Ectodermal cell (in vitro differentiated cells): ENCODE results near the gene ANXA6.

ENCODE experiments used
- H3K27ac ChIP-seq: 2 replicates; pipeline ENCODE4 v1.7.0; 2013; ENCODE audit warnings: mild to moderate bottlenecking, low read depth, low read length; ENCODE audit not compliant: insufficient read depth, poor library complexity, severe bottlenecking
- H3K27me3 ChIP-seq: 2 replicates; pipeline ENCODE4 v1.7.0; 2013; ENCODE audit warnings: mild to moderate bottlenecking, low read length; ENCODE audit not compliant: insufficient read depth, control insufficient read depth, poor library complexity, severe bottlenecking
- H3K36me3 ChIP-seq: one replicate; pipeline ENCODE4 v1.7.0; 2013; ENCODE audit warnings: low read length; ENCODE audit not compliant: control insufficient read depth, insufficient read depth
- H3K4me1 ChIP-seq: one replicate; pipeline ENCODE4 v1.7.0; 2013; ENCODE audit warnings: low read length; ENCODE audit not compliant: control insufficient read depth, insufficient read depth
- H3K4me3 ChIP-seq: 2 replicates; pipeline ENCODE4 v1.7.0; 2013; ENCODE audit warnings: low read depth, low read length, control low read depth; ENCODE audit not compliant: insufficient read depth
- H3K9me3 ChIP-seq: 2 replicates; pipeline ENCODE4 v1.7.0; 2013; ENCODE audit warnings: mild to moderate bottlenecking, low read length, moderate library complexity; ENCODE audit not compliant: control insufficient read depth
- WGBS, 2 experiments: methylation state at CpG; one replicate each; pipeline ENCODE4 v1.1.7; 2013; ENCODE audit warnings: missing lambda C conversion rate in 2 of 2; 5-methylcytosine and 5-hydroxymethylcytosine counted together

The ANXA6 gene

DNA sequence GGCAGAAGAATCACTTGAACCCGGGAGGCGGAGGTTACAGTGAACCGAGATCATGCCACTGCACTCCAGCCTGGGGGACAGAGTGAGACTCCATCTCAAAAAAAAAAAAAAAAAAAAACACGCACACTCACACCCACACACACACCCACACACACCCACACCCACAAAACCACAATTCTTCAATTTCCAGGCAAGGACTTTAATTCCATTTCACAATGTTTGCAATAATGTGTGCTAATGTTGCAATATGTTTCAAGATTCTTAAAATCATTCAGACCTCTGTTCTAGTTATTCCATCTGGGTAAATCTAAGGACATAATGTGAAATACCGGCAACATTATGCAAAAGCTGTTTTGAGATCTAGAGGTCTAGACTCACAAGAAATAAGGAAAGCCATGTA lies 38.0 kb upstream of the ANXA6 start:
- Histone ChIP-seq H3K4me3 (no peak overlapping the region), H3K9me3 (no peaks in the 10 kb centered on the region), H3K27me3 (no peaks in the 10 kb centered on the region), H3K36me3 (no peaks in the 10 kb centered on the region), H3K4me1 (no peaks in the 10 kb centered on the region), H3K27ac (no peak overlapping the region)
- 88 to 98% methylated on average over 4 of the region's 5 CpGs for WGBS, 2 experiments

DNA sequence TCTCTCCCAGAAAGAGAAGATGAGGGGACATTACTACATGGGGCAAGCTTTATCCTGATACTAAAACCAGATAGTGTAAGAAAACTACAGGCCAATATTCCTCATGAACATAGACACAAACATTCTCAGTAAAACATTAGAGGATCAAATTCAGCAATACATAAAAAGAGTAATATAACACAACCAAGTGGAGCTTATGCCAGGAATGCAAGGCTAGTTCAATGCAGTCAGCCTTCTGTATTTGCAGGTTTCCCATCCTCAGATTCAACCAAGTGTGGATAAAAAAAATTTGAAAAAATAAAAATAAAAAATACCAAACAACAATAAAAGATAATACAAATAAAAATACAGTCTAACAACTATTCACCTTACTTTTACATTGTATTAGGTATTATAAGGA lies 35.0 kb upstream of the ANXA6 start:
- H3K4me1 ChIP-seq = no peaks in the 10 kb centered on the region
- H3K27ac ChIP-seq = no peak overlapping the region
- H3K9me3 ChIP-seq = no peaks in the 10 kb centered on the region
- H3K4me3 ChIP-seq = no peak overlapping the region
- H3K27me3 ChIP-seq = no peaks in the 10 kb centered on the region
- no peaks in the 10 kb centered on the region for H3K36me3 ChIP-seq

DNA sequence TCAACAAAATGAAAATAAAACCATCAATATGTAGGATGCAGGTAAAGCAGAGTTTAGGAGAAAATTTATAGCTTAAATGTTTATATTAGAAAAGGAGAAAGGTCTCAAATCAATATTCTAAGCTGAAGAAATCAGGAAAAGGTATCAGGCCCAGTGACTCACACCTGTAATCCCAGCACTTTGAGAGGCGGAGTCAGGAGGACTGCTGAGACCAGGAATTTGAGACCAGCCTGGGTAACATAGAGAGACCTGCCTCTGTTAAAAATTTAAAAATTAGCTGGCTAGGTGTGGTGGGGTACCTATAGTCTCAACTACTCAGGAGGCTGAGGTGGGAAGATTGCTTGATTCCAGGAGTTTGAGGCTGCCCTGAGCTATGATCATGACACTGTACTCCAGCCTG lies 34.1 kb upstream of the ANXA6 start:
- WGBS, 2 experiments = 83 to 96% methylated on average over 1 of the region's 1 CpG
- Histone ChIP-seq H3K27me3 (no peaks in the 10 kb centered on the region), H3K4me3 (no peak overlapping the region), H3K27ac (no peak overlapping the region), H3K9me3 (no peaks in the 10 kb centered on the region), H3K4me1 (no peaks in the 10 kb centered on the region), H3K36me3 (no peaks in the 10 kb centered on the region)

DNA sequence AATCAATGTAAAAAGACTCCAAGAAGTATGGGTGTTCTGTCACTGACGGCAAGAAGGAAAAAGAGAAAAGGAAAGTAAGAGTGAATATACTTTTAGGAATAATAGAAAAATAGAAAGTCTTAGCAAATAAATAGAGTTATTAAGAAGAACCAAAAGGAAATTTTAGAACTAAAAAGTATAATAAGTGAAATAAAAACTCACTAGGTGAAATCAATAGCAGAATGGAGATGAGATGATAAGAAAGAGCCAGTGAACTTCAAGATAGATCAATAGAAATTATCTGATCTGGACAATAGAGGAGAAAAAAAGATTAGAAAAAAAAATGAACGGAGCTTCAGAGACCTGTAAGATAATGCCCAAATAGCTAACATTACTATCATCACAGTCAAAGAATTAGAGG lies 31.6 kb upstream of the ANXA6 start:
- Histone ChIP-seq H3K4me3 (no peak overlapping the region), H3K4me1 (no peaks in the 10 kb centered on the region), H3K9me3 (no peaks in the 10 kb centered on the region), H3K36me3 (no peaks in the 10 kb centered on the region), H3K27ac (no peak overlapping the region), H3K27me3 (no peaks in the 10 kb centered on the region)
- 78 to 100% methylated on average over 1 to 2 of the region's 2 CpGs for WGBS, 2 experiments

DNA sequence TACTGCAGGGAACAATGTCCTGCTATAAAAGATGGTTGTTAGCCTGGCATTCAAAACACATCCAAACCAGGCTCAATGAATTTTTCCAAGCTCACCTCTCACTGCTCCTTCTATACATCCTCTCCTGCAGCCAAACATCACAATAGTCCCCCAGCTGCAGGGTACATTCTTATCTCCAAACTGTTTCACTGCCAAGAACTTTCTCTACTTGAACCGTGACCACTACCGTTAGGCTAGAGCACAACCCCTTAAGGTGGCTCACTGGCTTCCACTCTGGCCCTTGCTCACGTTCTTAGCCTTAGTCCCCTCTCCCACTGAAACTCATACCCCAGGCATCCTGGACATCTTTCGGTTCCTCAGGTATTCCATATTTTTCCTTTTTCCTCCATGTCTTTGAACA lies 29.0 kb upstream of the ANXA6 start:
- no peak overlapping the region for H3K27ac ChIP-seq
- H3K27me3 ChIP-seq = no peaks in the 10 kb centered on the region
- WGBS, 2 experiments = 90% methylated on average over 4 of the region's 4 CpGs
- H3K9me3 ChIP-seq = no peaks in the 10 kb centered on the region
- no peak overlapping the region for H3K4me3 ChIP-seq
- no peaks in the 10 kb centered on the region for H3K36me3 ChIP-seq
- H3K4me1 ChIP-seq = no peaks in the 10 kb centered on the region

GRCh38 chr5:151186052-151186451 lies 28.5 kb upstream of the ANXA6 start:
- Histone ChIP-seq H3K27me3 (no peaks in the 10 kb centered on the region), H3K27ac (no peak overlapping the region), H3K36me3 (no peaks in the 10 kb centered on the region), H3K4me1 (no peaks in the 10 kb centered on the region), H3K9me3 (no peaks in the 10 kb centered on the region), H3K4me3 (no peak overlapping the region)
- 30 to 36% methylated on average over 4 of the region's 5 CpGs for WGBS, 2 experiments

DNA sequence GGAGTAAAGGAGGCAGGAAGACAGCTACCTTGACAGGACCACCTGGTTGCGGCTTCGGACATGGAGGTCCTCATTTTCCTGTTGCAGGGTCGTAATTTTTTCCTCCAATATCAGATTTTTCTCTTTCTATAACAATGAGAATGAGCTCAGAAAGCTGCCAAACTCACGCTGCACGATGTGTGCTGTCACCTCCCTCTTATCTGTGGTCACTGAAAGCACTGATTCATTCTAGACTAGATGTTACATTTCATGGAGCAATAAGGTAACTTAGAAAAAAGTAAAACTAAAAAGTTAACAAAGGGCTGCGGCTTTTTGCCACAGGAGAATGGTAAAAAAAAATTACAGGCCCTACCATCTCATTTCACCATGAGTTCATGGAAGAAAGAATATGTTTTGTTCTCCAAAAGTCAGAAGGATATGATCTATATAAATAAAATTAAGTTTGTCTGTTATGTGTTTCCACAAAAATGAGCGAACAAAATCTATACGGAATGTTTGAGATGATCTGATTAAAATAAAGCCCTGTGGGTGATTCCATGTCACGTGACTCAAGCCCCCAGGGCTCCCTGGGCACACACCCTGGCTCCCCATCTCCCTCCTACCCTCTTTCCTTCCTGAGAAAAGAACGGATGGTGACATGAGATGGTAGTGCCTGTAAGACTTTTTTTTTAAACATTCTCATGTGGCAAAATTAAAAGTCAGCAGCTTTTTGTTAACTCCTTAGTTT lies 26.9 kb upstream of the ANXA6 start:
- Histone ChIP-seq H3K36me3 (no peaks in the 10 kb centered on the region), H3K27me3 (no peaks in the 10 kb centered on the region), H3K4me1 (no peaks in the 10 kb centered on the region), H3K27ac (no peak overlapping the region), H3K4me3 (no peak overlapping the region), H3K9me3 (no peaks in the 10 kb centered on the region)
- 89 to 91% methylated on average over 8 to 10 of the region's 10 CpGs for WGBS, 2 experiments

GRCh38 chr5:151183456-151184245 lies 26.1 kb upstream of the ANXA6 start:
- Histone ChIP-seq H3K36me3 (no peaks in the 10 kb centered on the region), H3K27me3 (no peaks in the 10 kb centered on the region), H3K4me1 (no peaks in the 10 kb centered on the region), H3K27ac (no peak overlapping the region), H3K9me3 (no peaks in the 10 kb centered on the region), H3K4me3 (no peak overlapping the region)
- WGBS, 2 experiments = 72 to 75% methylated on average over 7 of the region's 7 CpGs

- no peak overlapping the region for H3K27ac ChIP-seq
- 93 to 97% methylated on average over 8 of the region's 8 CpGs for WGBS, 2 experiments
- no peaks in the 10 kb centered on the region for H3K36me3 ChIP-seq
- no peaks in the 10 kb centered on the region for H3K27me3 ChIP-seq
- no peaks in the 10 kb centered on the region for H3K4me1 ChIP-seq
- no peak overlapping the region for H3K4me3 ChIP-seq
- no peaks in the 10 kb centered on the region for H3K9me3 ChIP-seq
Observed at GRCh38 chr5:151182976-151183375, 25.4 kb upstream of the ANXA6 start.

DNA sequence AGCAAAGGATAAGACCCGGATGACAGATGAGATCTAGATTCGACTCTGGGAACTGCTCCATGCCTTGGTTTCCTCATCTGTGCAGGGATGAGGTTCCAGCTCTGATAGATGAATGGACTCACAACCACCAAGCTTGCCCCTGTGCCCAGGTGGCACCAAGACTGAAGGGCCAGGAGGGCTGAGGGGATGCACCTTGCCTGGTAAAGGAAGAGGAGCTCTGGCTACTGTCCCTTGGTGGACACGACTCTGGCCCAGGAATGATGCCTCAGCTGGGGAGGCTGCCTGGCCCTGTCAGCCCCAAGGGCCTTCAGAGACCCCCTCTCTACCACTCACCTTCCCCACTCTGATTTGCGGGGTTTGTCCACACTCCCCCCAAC lies 24.9 kb upstream of the ANXA6 start:
- H3K4me1 ChIP-seq = no peaks in the 10 kb centered on the region
- no peaks in the 10 kb centered on the region for H3K27me3 ChIP-seq
- WGBS, 2 experiments = 94% methylated on average over 4 of the region's 4 CpGs
- no peak overlapping the region for H3K27ac ChIP-seq
- H3K4me3 ChIP-seq = no peak overlapping the region
- no peaks in the 10 kb centered on the region for H3K36me3 ChIP-seq
- no peaks in the 10 kb centered on the region for H3K9me3 ChIP-seq
